ENCODE results near the gene FER.

DNA sequence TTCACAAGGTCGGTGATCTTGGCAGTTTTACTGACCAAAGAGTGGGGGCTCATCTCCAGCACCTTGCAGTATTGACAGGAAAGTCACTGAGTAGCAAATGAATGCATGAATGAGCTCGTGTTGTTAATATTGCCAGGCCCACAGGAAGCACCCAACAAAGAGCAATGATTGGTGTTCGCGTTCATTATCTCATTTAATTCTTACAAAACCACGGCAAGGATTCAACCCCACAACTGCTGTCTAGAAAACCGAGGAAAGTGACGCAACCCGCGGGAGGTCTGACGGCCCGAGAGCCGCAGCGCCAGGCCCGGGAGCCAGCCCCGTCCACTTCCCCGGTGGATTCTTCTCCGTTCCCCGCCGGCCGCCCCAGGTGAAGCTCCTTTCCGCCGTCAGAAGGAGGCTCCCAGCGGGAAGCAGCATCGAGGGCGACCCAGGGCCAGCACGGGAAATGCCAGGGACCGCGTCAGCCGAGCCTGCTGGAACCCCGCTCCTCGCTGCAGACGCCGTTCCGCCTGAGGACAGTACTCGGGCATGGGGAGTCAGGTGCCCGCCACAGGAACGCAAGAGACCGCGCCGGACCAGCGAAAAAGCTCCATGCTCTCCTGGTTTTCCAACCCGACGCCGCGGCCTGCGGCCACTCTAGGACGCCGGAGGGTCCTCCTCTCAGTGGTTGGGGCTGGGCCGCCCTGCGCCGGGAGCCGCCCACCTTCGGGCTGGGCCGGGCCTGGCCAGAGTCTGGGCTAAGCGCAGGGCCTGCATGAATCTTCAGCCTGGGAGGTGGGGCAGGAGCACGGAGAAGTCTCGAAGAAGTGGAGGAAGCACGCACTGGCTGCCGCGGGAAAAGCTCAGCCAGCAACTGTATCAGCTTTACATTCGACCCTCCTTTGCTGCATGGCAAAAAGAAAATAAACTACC lies 19.8 kb upstream of the FER start:
- TF ChIP-seq, protein P1, sequence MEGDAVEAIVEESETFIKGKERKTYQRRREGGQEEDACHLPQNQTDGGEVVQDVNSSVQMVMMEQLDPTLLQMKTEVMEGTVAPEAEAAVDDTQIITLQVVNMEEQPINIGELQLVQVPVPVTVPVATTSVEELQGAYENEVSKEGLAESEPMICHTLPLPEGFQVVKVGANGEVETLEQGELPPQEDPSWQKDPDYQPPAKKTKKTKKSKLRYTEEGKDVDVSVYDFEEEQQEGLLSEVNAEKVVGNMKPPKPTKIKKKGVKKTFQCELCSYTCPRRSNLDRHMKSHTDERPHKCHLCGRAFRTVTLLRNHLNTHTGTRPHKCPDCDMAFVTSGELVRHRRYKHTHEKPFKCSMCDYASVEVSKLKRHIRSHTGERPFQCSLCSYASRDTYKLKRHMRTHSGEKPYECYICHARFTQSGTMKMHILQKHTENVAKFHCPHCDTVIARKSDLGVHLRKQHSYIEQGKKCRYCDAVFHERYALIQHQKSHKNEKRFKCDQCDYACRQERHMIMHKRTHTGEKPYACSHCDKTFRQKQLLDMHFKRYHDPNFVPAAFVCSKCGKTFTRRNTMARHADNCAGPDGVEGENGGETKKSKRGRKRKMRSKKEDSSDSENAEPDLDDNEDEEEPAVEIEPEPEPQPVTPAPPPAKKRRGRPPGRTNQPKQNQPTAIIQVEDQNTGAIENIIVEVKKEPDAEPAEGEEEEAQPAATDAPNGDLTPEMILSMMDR (IDR thresholded peaks at IDR 0.05), result no peak
- TF ChIP-seq, protein P2, sequence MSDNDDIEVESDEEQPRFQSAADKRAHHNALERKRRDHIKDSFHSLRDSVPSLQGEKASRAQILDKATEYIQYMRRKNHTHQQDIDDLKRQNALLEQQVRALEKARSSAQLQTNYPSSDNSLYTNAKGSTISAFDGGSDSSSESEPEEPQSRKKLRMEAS (IDR thresholded peaks at IDR 0.05; ENCODE audit: low read depth), result peak; percentile 95
- TF ChIP-seq YY1 (IDR thresholded peaks at IDR 0.05; ENCODE audit: low read depth) (peak; percentile 66; the same call in 1 of the 2 replicates), TAF1 (IDR thresholded peaks at IDR 0.05; ENCODE audit: borderline replicate concordance, low read depth, low read length) (peak; percentile 95), TEAD4 (IDR thresholded peaks at IDR 0.05; ENCODE audit: borderline replicate concordance, insufficient read depth) (0 out of 2 replicates have a peak, but pooled peaks have one; percentile 47), FOXJ3 (CRISPR knock-in tag; IDR thresholded peaks at IDR 0.05) (no peak; the same call in 1 of the 2 replicates), POLR2AphosphoS5 (IDR thresholded peaks at IDR 0.05; ENCODE audit: low read depth, low read length) (peak; percentile 91), NFIC (IDR thresholded peaks at IDR 0.05; ENCODE audit: borderline replicate concordance) (no peak; the same call in 1 of the 2 replicates), SIN3A (IDR thresholded peaks at IDR 0.05; ENCODE audit: borderline replicate concordance, low read depth, low read length) (peak; percentile 82; the same call in 1 of the 2 replicates)
- TF ChIP-seq, protein P3, sequence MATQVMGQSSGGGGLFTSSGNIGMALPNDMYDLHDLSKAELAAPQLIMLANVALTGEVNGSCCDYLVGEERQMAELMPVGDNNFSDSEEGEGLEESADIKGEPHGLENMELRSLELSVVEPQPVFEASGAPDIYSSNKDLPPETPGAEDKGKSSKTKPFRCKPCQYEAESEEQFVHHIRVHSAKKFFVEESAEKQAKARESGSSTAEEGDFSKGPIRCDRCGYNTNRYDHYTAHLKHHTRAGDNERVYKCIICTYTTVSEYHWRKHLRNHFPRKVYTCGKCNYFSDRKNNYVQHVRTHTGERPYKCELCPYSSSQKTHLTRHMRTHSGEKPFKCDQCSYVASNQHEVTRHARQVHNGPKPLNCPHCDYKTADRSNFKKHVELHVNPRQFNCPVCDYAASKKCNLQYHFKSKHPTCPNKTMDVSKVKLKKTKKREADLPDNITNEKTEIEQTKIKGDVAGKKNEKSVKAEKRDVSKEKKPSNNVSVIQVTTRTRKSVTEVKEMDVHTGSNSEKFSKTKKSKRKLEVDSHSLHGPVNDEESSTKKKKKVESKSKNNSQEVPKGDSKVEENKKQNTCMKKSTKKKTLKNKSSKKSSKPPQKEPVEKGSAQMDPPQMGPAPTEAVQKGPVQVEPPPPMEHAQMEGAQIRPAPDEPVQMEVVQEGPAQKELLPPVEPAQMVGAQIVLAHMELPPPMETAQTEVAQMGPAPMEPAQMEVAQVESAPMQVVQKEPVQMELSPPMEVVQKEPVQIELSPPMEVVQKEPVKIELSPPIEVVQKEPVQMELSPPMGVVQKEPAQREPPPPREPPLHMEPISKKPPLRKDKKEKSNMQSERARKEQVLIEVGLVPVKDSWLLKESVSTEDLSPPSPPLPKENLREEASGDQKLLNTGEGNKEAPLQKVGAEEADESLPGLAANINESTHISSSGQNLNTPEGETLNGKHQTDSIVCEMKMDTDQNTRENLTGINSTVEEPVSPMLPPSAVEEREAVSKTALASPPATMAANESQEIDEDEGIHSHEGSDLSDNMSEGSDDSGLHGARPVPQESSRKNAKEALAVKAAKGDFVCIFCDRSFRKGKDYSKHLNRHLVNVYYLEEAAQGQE (IDR thresholded peaks at IDR 0.05; ENCODE audit: low read depth, low read length), result peak; percentile 41; the same call in 1 of the 2 replicates
- TF ChIP-seq, protein P4, sequence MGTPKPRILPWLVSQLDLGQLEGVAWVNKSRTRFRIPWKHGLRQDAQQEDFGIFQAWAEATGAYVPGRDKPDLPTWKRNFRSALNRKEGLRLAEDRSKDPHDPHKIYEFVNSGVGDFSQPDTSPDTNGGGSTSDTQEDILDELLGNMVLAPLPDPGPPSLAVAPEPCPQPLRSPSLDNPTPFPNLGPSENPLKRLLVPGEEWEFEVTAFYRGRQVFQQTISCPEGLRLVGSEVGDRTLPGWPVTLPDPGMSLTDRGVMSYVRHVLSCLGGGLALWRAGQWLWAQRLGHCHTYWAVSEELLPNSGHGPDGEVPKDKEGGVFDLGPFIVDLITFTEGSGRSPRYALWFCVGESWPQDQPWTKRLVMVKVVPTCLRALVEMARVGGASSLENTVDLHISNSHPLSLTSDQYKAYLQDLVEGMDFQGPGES (IDR thresholded peaks at IDR 0.05; ENCODE audit: low read depth, low read length), result no peak
